SK-N-SH treated with all-trans-retinoic acid at 6 μM for 48 hours (cell line): ENCODE data around the gene SORCS2.

Experiments
- ATAC-seq: fragments of 200-7000 bp; cut with Tn5 transposase; 3 replicates; pipeline ENCODE4 v1.9.1; 2020; ENCODE audit warnings: mild to moderate bottlenecking, moderate library complexity
- ARNTL ChIP-seq: fragments of 450-650 bp; formaldehyde crosslinking; IDR thresholded peaks from 2 replicates; pipeline ENCODE4 v1.5.0; 2020; ENCODE audit warnings: low read depth, mild to moderate bottlenecking, moderate library complexity, borderline replicate concordance
- BACH2 ChIP-seq: fragments of 250-450 bp; sonication (Bioruptor Pico); IDR thresholded peaks from 2 replicates; pipeline ENCODE4 v1.9.0; 2021; ENCODE audit warnings: mild to moderate bottlenecking, borderline replicate concordance
- CSDC2 ChIP-seq: fragments of 250-450 bp; sonication (Bioruptor Pico); IDR thresholded peaks from 2 replicates; pipeline ENCODE4 v1.5.0; 2020; ENCODE audit warnings: mild to moderate bottlenecking, moderate library complexity
- CSRNP3 ChIP-seq: fragments of 250-450 bp; sonication (Bioruptor Pico); IDR thresholded peaks from 2 replicates; pipeline ENCODE4 v1.5.1; 2021; ENCODE audit warnings: mild to moderate bottlenecking, moderate library complexity
- GLIS3 ChIP-seq: fragments of 250-450 bp; sonication (Bioruptor Pico); IDR thresholded peaks from 2 replicates; pipeline ENCODE4 v1.5.0; 2020; ENCODE audit warnings: mild to moderate bottlenecking, moderate library complexity
- ISL1 ChIP-seq: fragments of 250-450 bp; sonication (Bioruptor Pico); IDR thresholded peaks from 2 replicates; pipeline ENCODE4 v2.1.2; 2022; ENCODE audit warnings: mild to moderate bottlenecking, moderate library complexity
- OSR1 ChIP-seq: fragments of 250-450 bp; sonication (Bioruptor Pico); IDR thresholded peaks from 2 replicates; pipeline ENCODE4 v1.8.0; 2022; ENCODE audit warnings: moderate library complexity, mild to moderate bottlenecking, inconsistent platforms
- PATZ1 ChIP-seq: fragments of 250-450 bp; sonication (Bioruptor Pico); IDR thresholded peaks from 2 replicates; pipeline ENCODE4 v1.8.0; 2020; ENCODE audit warnings: mild to moderate bottlenecking, moderate library complexity, borderline replicate concordance
- POU6F1 ChIP-seq: fragments of 250-450 bp; sonication (Bioruptor Pico); IDR thresholded peaks from 2 replicates; pipeline ENCODE4 v1.8.0; 2021; ENCODE audit warnings: low read depth, mild to moderate bottlenecking, moderate library complexity, borderline replicate concordance
- PPARA ChIP-seq: fragments of 250-450 bp; sonication (Bioruptor Pico); IDR thresholded peaks from 2 replicates; pipeline ENCODE4 v1.5.0; 2020; ENCODE audit warnings: mild to moderate bottlenecking, borderline replicate concordance
- RARB ChIP-seq: fragments of 250-450 bp; sonication (Bioruptor Pico); IDR thresholded peaks from 2 replicates; pipeline ENCODE4 v1.8.0; 2021; ENCODE audit warnings: mild to moderate bottlenecking, moderate library complexity
- SNAI2 ChIP-seq: fragments of 250-450 bp; sonication (Bioruptor Pico); IDR thresholded peaks from 2 replicates; pipeline ENCODE4 v1.5.0; 2020; ENCODE audit warnings: mild to moderate bottlenecking, moderate library complexity
- TSHZ2 ChIP-seq: fragments of 250-450 bp; sonication (Bioruptor Pico); IDR thresholded peaks from 2 replicates; pipeline ENCODE4 v1.5.0; 2020; ENCODE audit warnings: mild to moderate bottlenecking, moderate library complexity
- ZFP3 ChIP-seq: fragments of 250-450 bp; sonication (Bioruptor Pico); IDR thresholded peaks from 2 replicates; pipeline ENCODE4 v1.5.0; 2020; ENCODE audit warnings: mild to moderate bottlenecking, moderate library complexity
- ZFP30 ChIP-seq: fragments of 450-650 bp; formaldehyde crosslinking; IDR thresholded peaks from 2 replicates; pipeline ENCODE4 v1.5.0; 2022; ENCODE audit warnings: mild to moderate bottlenecking, moderate library complexity
- ZNF8 ChIP-seq: fragments of 450-650 bp; formaldehyde crosslinking; IDR thresholded peaks from 2 replicates; pipeline ENCODE4 v1.5.0; 2020; ENCODE audit warnings: mild to moderate bottlenecking, moderate library complexity

The SORCS2 gene

GRCh38 chr4:7420661-7421040 is 228.3 kb downstream of the SORCS2 start:
- no peak for TF ChIP-seq OSR1 (CRISPR knock-in tag)
- TF ChIP-seq CSDC2: no peak
- TF ChIP-seq ZNF8 (CRISPR knock-in tag): no peak
- no peak for TF ChIP-seq TSHZ2 (CRISPR knock-in tag)
- TF ChIP-seq, all 23 proteins: peak for 0

GRCh38 chr4:7421356-7422150 is 229.2 kb downstream of the SORCS2 start:
- no peak for TF ChIP-seq CSDC2
- TF ChIP-seq GLIS3 (CRISPR knock-in tag): no peak
- no peak for TF ChIP-seq PPARA (CRISPR knock-in tag)
- no peak for TF ChIP-seq ZFP3 (CRISPR knock-in tag)
- TF ChIP-seq RARB (CRISPR knock-in tag): no peak
- TF ChIP-seq POU6F1 (CRISPR knock-in tag): no peak
- TF ChIP-seq BACH2 (CRISPR knock-in tag): no peak
- no peak for TF ChIP-seq SNAI2 (CRISPR knock-in tag)
- TF ChIP-seq CSRNP3: no peak
- TF ChIP-seq OSR1 (CRISPR knock-in tag): no peak
- TF ChIP-seq ZFP30 (CRISPR knock-in tag): no peak
- ATAC-seq: no peak

More at GRCh38 chr4:7420661-7421040, 228.3 kb downstream of the SORCS2 start:
- no peak for ATAC-seq

GRCh38 chr4:7422151-7422897 is 230.0 kb downstream of the SORCS2 start:
- TF ChIP-seq RARB (CRISPR knock-in tag) (no peak), GLIS3 (CRISPR knock-in tag) (no peak), CSRNP3 (no peak)
- ATAC-seq: no peak

GRCh38 chr4:7422898-7423180 is 230.5 kb downstream of the SORCS2 start:
- no peak for ATAC-seq
- TF ChIP-seq ISL1 (CRISPR knock-in tag) (no peak), CSDC2 (no peak)

GRCh38 chr4:7423391-7423790 is 231.1 kb downstream of the SORCS2 start:
- ATAC-seq: no peak
- TF ChIP-seq RARB (CRISPR knock-in tag) (no peak), PATZ1 (no peak), PPARA (CRISPR knock-in tag) (no peak), ARNTL (CRISPR knock-in tag) (no peak)
- TF ChIP-seq, all 23 proteins: peak for 0
